HepG2 (cell line): ENCODE data around the gene NFKB2. TPM values are rescaled to one million over a fixed set of nuclear protein-coding genes. Genes with fewer than 3 reads are reported as not detected.

Source experiments
- AKAP8 ChIP-seq: sonication (generic); formaldehyde crosslinking; IDR thresholded peaks from 2 replicates; pipeline ENCODE4 v1.5.1; 2020; ENCODE audit warnings: mild to moderate bottlenecking, missing genetic modification reagents
- ASH2L ChIP-seq: fragments of 300-600, 200-600 bp; sonication (generic); IDR thresholded peaks from 2 replicates; pipeline ENCODE4 v1.7.0; 2017; ENCODE audit warnings: low read depth, mild to moderate bottlenecking, moderate library complexity, mixed read lengths, low read length; ENCODE audit not compliant: insufficient read length
- ATF4 ChIP-seq, 2 experiments: fragments of 450-650 bp in 1 of 2; sonication (generic) in 1 of 2; formaldehyde crosslinking; IDR thresholded peaks; 2 replicates each; pipeline versions ENCODE4 v1.5.0 to v1.8.0; 2020 to 2022; ENCODE audit warnings: mild to moderate bottlenecking in 1 of 2, missing genetic modification reagents in 1 of 2
- CENPT ChIP-seq: sonication (generic); formaldehyde crosslinking; IDR thresholded peaks from 2 replicates; pipeline ENCODE4 v1.8.0; 2022; ENCODE audit warnings: low read depth, mild to moderate bottlenecking, moderate library complexity, missing genetic modification reagents
- MAF1 ChIP-seq: sonication (generic); formaldehyde crosslinking; IDR thresholded peaks from 2 replicates; pipeline ENCODE4 v1.5.0; 2020; ENCODE audit warnings: missing genetic modification reagents, borderline replicate concordance
- MEF2D ChIP-seq: sonication (generic); formaldehyde crosslinking; IDR thresholded peaks from 2 replicates; pipeline ENCODE4 v1.5.1; 2020; ENCODE audit warnings: mild to moderate bottlenecking, missing genetic modification reagents
- SMAD3 ChIP-seq: sonication (generic); formaldehyde crosslinking; IDR thresholded peaks from 2 replicates; pipeline ENCODE4 v1.4.0; 2020; ENCODE audit warnings: missing genetic modification reagents
- ZBTB20 ChIP-seq: sonication (generic); formaldehyde crosslinking; IDR thresholded peaks from 2 replicates; pipeline ENCODE4 v1.8.1; 2023; ENCODE audit warnings: missing genetic modification reagents, low read depth, mild to moderate bottlenecking, borderline replicate concordance
- ZBTB7B ChIP-seq: sonication (generic); formaldehyde crosslinking; IDR thresholded peaks from 2 replicates; pipeline ENCODE4 v1.4.0; 2020; ENCODE audit warnings: missing genetic modification reagents
- ZBTB8A ChIP-seq: sonication (generic); formaldehyde crosslinking; IDR thresholded peaks from 2 replicates; pipeline ENCODE4 v1.4.0; 2020; ENCODE audit warnings: mild to moderate bottlenecking, low read depth, missing genetic modification reagents, borderline replicate concordance
- ZNF569 ChIP-seq: sonication (generic); formaldehyde crosslinking; IDR thresholded peaks from 2 replicates; pipeline ENCODE4 v1.5.0; 2020; ENCODE audit warnings: mild to moderate bottlenecking, missing genetic modification reagents, moderate library complexity, borderline replicate concordance
- ZNF646 ChIP-seq: sonication (generic); formaldehyde crosslinking; IDR thresholded peaks from 2 replicates; pipeline ENCODE4 v1.9.0; 2021; ENCODE audit warnings: mild to moderate bottlenecking, missing genetic modification reagents
- polyA plus RNA-seq, 8 experiments: library from polyadenylated mRNA; depleted of rRNA in 3 of 8; stranded (reverse) in 7 of 8; unstranded in 1 of 8; fragments of >200 nt; fragmentation: Illumina TruSeq in 4 of 8; extraction: Trizol in 4 of 8; gene quantifications; 2 replicates each; pipeline versions ENCODE4 v1.2.1 to v1.2.3, GENCODE V29; 2011 to 2016; ENCODE audit warnings: low read depth in 4 of 8, missing spikeins in 1 of 8, mixed read lengths in 1 of 8; ENCODE audit not compliant: insufficient read depth in 1 of 8
- total RNA-seq, 5 experiments: library from RNA; depleted of rRNA; stranded (reverse); fragments of >200 nt; fragmentation: Illumina TruSeq; extraction: Trizol; gene quantifications; 2 replicates each; pipeline ENCODE4 v1.2.3, GENCODE V29; 2016; ENCODE audit warnings: low read depth in 1 of 5

NFKB2 gene
- total and polyA plus RNA-seq, 2 of the 13 experiments (the other 11 are each of a cell fraction or from before 2014, with no cell fraction given), result 7.7 to 12.5 TPM

- no peak for TF ChIP-seq AKAP8 (CRISPR knock-in tag)
- peak; percentile 56; the same call in 1 of the 2 replicates for TF ChIP-seq CENPT (CRISPR knock-in tag)
- TF ChIP-seq MEF2D (CRISPR knock-in tag), result no peak; the same call in 1 of the 2 replicates
- TF ChIP-seq ATF4 (CRISPR knock-in tag; IDR thresholded peaks at IDR 0.05), result 0 out of 4 replicates have a peak, but pooled peaks of 1 of the 2 experiments have one; percentile 17
- TF ChIP-seq SMAD3 (CRISPR knock-in tag), result no peak
- TF ChIP-seq MAF1 (CRISPR knock-in tag), result no peak
- TF ChIP-seq ASH2L, result peak; percentile 11
- TF ChIP-seq ZNF569 (CRISPR knock-in tag), result no peak
- peak; percentile 85; the same call in 1 of the 2 replicates for TF ChIP-seq ZNF646 (CRISPR knock-in tag)
- TF ChIP-seq ZBTB7B, result peak; percentile 32; the same call in 1 of the 2 replicates
- peak; percentile 34; the same call in 1 of the 2 replicates for TF ChIP-seq ZBTB20 (CRISPR knock-in tag)
- no peak for TF ChIP-seq ZBTB8A
These were observed 605 bp upstream of the NFKB2 start (continued) for GRCh38 chr10:102394801-102395399.
